GM12872 (cell line): Measurements from ENCODE around the gene ATP5PD.
A peak's percentile ranks its signal among the peaks of the same experiment; 100 is the strongest.

Source experiments
- TF ChIP-seq, protein P1 (sequence below): IDR thresholded peaks from 3 replicates; pipeline ENCODE4 v1.5.1; 2011; ENCODE audit warnings: low read depth, mild to moderate bottlenecking, low read length, moderate library complexity; ENCODE audit not compliant: insufficient read depth

The ATP5PD gene

GRCh38 chr17:75041656-75042280 lies 5.0 kb downstream of the ATP5PD start:
- TF ChIP-seq, protein P1, sequence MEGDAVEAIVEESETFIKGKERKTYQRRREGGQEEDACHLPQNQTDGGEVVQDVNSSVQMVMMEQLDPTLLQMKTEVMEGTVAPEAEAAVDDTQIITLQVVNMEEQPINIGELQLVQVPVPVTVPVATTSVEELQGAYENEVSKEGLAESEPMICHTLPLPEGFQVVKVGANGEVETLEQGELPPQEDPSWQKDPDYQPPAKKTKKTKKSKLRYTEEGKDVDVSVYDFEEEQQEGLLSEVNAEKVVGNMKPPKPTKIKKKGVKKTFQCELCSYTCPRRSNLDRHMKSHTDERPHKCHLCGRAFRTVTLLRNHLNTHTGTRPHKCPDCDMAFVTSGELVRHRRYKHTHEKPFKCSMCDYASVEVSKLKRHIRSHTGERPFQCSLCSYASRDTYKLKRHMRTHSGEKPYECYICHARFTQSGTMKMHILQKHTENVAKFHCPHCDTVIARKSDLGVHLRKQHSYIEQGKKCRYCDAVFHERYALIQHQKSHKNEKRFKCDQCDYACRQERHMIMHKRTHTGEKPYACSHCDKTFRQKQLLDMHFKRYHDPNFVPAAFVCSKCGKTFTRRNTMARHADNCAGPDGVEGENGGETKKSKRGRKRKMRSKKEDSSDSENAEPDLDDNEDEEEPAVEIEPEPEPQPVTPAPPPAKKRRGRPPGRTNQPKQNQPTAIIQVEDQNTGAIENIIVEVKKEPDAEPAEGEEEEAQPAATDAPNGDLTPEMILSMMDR = no peak

GRCh38 chr17:75039238-75039637 lies 7.5 kb downstream of the ATP5PD start:
- TF ChIP-seq, protein P1 = no peak

DNA sequence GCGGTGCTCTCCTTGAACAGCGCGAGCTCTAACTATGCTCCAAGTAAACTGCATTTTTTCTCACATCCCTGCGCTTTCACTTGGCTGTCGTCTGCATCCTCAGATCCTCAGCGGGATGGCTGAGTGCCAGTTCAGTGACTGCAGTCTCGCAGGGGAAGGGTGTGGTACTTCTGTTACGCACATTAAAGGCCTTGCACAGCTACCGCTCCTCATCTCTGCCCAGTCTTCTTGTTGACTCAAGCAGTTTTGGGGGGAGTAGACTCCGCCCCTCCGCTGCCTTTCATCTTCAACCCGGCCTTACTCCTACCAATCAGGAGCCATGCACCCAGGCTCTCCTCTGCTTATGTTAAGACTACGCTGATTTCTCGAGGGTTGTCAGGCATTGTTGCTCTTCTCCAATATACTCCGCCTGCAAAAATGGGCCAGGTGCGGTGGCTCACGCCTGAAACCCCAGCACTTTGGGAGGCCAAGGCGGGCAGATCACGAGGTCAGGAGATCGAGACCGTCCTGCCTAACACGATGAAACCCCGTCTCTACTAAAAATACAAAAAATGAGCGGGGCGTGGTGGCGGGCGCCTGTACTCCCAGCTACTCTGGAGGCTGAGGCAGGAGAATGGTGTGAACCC lies 10.0 kb downstream of the ATP5PD start:
- TF ChIP-seq, protein P1 = no peak

GRCh38 chr17:75034236-75034908 lies 12.4 kb downstream of the ATP5PD start:
- TF ChIP-seq, protein P1 = 0 out of 3 replicates have a peak, but pooled peaks have one; percentile 23

- TF ChIP-seq, protein P1 = no peak
Observed at GRCh38 chr17:75033346-75034235, 13.2 kb downstream of the ATP5PD start.

DNA sequence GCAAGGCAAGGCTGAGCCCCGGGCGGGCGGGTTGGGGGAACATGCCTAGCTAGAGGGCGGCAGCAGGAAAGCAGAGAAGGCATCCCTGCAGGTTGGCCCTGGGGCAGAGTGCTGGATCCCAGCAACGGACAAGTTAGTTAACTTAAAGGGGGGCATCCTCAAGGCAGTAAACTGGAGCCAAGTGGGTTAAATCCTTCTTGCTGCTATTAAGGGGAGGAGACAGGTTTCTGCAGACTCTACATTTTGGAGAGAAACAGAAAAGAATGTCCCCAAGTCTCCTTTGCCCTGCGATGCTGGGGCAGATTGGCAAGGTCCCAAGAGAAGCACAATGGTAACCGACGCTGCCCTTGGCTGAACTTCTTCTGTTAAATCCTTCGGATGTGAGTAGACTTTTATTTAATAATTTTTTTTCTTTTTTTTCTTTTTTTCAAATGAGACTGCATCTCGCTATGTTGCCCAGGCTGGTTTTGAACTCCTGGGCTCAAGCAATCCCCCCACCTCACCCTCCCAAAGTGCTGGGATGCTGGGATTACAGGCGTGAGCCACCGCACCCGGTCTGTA lies 14.0 kb downstream of the ATP5PD start:
- TF ChIP-seq, protein P1 = no peak
